Smooth muscle cell of the brain vasculature (primary cell): ENCODE data around the gene CYP4F8.

Source experiments
- DNase-seq: peaks from one replicate; pipeline ENCODE4 v3.0.0-alpha.2; 2012; ENCODE audit warnings: low read depth, low spot score

CYP4F8 gene

GRCh38 chr19:15616183-15616582 is 1.2 kb downstream of the CYP4F8 start:
- no peak for DNase-seq

GRCh38 chr19:15616627-15617270 is 1.7 kb downstream of the CYP4F8 start:
- no peak for DNase-seq

DNA sequence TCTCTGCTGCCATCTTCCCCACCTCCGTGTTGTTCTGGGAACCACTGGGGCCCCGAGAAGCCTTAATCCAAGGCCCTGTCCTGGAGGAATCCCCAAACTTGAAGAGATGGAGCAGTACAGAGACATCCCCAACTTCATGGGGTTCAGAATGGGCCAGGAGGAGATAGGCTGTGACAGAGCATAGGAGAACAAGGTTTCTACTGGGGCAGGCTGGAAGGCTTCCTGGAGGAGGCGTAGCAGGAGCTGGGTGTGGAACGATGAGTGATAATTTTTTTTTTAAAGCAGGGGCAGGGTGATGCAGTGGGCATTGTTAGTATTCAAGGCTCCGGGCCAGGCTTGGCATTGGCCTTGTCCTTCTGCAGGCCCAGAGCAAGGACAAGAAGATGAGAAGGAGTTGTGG is 3.3 kb downstream of the CYP4F8 start:
- no peak for DNase-seq

DNA sequence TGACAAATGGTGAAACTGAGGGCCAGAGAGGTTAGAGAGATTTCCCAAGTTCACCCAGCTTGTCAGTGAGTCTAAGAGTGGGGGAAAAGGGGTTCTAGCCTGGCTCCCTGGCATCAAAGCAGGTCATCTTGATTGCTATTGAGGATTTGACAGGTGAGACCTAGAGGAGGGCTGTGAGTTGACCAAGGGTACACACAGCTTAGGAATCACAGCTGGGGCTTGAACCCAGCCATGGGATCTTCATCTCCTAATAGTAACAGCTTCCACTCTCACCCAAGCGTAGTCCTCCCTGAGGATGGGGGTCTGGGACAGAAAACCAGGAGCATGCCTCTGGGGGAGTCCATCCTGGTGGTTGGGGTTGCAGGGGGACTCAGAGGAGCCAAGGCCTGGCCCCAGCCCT is 6.8 kb downstream of the CYP4F8 start:
- DNase-seq = no peak

- DNase-seq = no peak
These were observed 8.0 kb downstream of the CYP4F8 start for GRCh38 chr19:15622991-15623390.

GRCh38 chr19:15623711-15624318 is 8.8 kb downstream of the CYP4F8 start:
- no peak for DNase-seq

- no peak for DNase-seq
These were observed 13.4 kb downstream of the CYP4F8 start for GRCh38 chr19:15628236-15629002.

GRCh38 chr19:15629003-15629880 is 14.2 kb downstream of the CYP4F8 start:
- peak; percentile 3 for DNase-seq

DNA sequence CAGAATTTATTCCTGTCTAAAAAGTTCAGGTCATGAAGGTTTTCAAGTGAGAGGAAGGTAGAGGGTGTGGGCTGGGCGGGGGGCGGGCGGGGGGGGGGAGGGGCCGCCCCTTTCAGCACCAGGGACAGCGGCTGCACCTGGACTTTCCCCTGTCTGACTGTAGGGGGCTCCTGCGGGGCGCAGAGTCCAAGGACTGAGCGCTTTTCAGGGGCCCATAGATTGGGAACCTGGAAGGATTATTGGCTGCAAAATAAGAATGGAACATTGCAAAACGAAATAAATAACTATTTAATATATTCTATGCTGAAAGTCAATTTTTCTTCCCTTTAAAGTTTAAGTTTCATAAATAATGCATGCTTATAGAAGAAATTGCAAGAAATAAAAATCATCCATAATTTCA is 16.8 kb downstream of the CYP4F8 start:
- DNase-seq = no peak

GRCh38 chr19:15633082-15633835 is 18.2 kb downstream of the CYP4F8 start:
- no peak for DNase-seq

DNA sequence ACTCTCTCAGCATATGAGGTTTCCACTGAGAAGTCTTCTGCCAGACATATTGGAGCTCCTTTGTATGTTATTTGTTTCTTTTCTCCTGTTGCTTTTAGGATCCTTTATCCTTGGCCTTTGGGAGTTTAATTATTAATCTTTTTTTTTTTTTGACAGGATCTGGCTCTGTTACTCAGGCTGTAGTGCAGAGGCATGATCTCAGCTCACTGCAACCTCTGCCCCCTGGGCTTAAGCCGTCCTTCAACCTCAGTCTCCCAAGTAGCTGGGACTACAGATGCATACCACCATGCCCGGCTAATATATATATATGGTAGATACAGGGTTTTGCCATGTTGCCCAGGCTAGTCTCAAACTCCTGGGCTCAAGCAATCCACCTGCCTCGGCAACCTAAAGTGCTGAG is 19.1 kb downstream of the CYP4F8 start:
- no peak for DNase-seq

GRCh38 chr19:15635016-15635805 is 20.2 kb downstream of the CYP4F8 start:
- no peak for DNase-seq

DNA sequence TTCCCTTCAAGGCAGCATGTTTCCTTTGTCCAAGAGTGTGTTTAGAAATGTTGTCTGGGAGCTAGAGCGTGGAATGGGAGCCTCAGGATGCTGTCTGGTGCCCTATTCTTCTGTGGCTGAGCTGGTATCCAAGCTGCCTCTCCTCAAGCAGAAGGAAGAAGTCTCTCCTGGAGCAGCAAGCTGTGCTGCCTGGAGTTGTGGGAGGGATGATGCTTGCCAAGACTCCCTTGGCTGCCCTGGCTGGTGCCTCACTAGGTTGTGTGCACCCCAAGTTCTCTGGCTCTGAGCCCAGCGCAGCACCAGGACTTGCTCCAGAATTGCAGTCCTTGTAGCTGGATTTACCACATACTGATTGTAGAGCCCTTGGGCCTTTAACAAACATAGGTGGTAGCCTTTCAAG is 21.0 kb downstream of the CYP4F8 start:
- DNase-seq = no peak

- DNase-seq = no peak
These were observed 24.6 kb downstream of the CYP4F8 start for GRCh38 chr19:15639596-15639995.

DNA sequence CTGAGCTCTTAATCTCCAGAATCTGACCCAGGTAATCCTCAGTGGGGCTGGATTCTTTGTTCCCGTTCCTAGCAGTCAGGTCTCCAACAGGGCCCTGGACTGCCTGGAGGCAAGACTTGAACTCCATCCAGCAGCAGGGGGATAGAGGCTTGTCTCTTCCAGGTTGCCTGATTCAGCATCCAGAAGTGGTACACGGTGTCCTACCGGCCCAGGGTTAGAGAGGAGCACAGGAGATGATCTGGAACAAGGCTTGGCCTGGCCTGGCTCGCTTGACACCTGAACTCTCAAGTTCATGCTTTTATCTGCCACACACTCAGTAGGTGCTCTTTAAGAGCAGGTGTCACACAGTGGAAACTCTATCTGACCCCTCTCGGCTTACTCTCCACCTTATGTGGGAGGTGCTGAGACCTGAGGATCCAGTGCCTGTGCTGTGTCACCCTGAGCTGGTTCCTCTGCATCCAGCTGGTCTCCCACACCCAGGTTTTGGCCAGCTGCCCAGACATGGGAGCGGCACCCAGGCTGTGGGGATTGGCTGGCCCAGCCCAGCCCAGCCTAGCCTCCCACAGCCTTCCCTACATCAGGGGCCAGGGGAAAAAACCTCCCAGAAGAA is 25.4 kb downstream of the CYP4F8 start, which contains the start of gene CYP4F3:
CYP4F3 (plus strand) TSS at position 604 of the 610 bp plus-strand sequence. CDS start 519 bp downstream, outside the sequence.
- DNase-seq = no peak

DNA sequence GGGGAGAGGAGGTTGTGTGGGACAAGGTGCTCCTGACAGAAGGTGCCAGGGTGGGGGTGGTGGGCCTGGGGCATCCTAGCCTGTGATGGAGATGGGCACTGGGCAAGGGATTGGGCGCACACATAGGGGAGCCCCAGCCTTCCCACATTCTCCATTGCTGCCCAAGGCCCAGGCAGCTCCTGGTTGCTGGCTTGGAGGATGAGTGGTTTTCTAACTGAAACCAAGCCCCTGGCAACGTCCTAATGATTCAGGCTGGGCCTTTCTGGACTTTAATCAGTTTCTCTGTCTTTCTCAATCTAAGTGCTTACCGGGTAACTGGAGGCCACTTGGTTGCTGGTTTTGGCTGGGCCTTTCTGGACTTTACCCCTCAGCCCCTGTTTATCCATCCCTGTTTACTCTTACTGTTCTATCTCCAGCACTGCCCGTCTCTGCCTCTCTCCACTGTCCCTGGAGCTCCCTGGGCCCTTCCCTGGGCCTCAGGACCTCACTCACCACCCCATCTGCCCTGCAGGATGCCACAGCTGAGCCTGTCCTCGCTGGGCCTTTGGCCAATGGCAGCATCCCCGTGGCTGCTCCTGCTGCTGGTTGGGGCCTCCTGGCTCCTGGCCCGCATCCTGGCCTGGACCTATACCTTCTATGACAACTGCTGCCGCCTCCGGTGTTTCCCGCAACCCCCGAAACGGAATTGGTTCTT is 26.0 kb downstream of the CYP4F8 start:
- no peak for DNase-seq

GRCh38 chr19:15641901-15642491 is 27.0 kb downstream of the CYP4F8 start:
- no peak for DNase-seq

- no peak for DNase-seq
These were observed 27.8 kb downstream of the CYP4F8 start for GRCh38 chr19:15642807-15643206.

GRCh38 chr19:15643387-15643786 is 28.4 kb downstream of the CYP4F8 start:
- DNase-seq = no peak
